K562 (cell line): ENCODE results near the gene CCDC117. TPM values are rescaled to one million over a fixed set of nuclear protein-coding genes. Genes with fewer than 3 reads are reported as not detected.

ENCODE experiments used
- CHD2 ChIP-seq: IDR thresholded peaks from 2 replicates; pipeline ENCODE4 v1.6.1; 2011; ENCODE audit warnings: low read depth, low read length
- DACH1 ChIP-seq: fragments of 450-650 bp; IDR thresholded peaks from 2 replicates; pipeline ENCODE4 v1.6.1; 2018; ENCODE audit not compliant: partially characterized antibody
- ERF ChIP-seq: fragments of 450-650 bp; formaldehyde crosslinking; IDR thresholded peaks from 2 replicates; pipeline ENCODE4 v1.4.0; 2020; ENCODE audit warnings: mild to moderate bottlenecking, mixed read lengths
- FOS ChIP-seq: IDR thresholded peaks from 3 replicates; pipeline ENCODE4 v1.6.1; 2011; ENCODE audit not compliant: insufficient read length; ENCODE audit errors: extremely low read depth
- MAFF ChIP-seq: IDR thresholded peaks from 2 replicates; pipeline ENCODE4 v1.6.1; 2012; ENCODE audit warnings: low read length, improper control_type of control experiment
- MITF ChIP-seq: IDR thresholded peaks from 2 replicates; pipeline ENCODE4 v1.6.1; 2014; ENCODE audit warnings: antibody characterized with exemption
- PHF8 ChIP-seq: fragments of 200-600 bp; sonication (generic); IDR thresholded peaks from 2 replicates; pipeline ENCODE4 v1.6.1; 2012; ENCODE audit warnings: mixed run types, mild to moderate bottlenecking, inconsistent platforms, low read length, moderate library complexity, borderline replicate concordance
- POLR2AphosphoS5 ChIP-seq: IDR thresholded peaks from 2 replicates; pipeline ENCODE4 v1.6.1; 2011; ENCODE audit warnings: mild to moderate bottlenecking, low read depth, low read length, moderate library complexity; ENCODE audit not compliant: control insufficient read depth, insufficient read depth
- RBM14 ChIP-seq: fragments of 200-400 bp; formaldehyde crosslinking; IDR thresholded peaks from 2 replicates; pipeline ENCODE4 v1.6.1; 2018; ENCODE audit warnings: low read depth, mild to moderate bottlenecking, low read length, moderate library complexity, borderline replicate concordance; ENCODE audit not compliant: insufficient read depth
- RBM15 ChIP-seq: fragments of 200-400 bp; formaldehyde crosslinking; IDR thresholded peaks from 2 replicates; pipeline ENCODE4 v1.6.1; 2018; ENCODE audit warnings: mild to moderate bottlenecking, low read length, moderate library complexity; ENCODE audit not compliant: insufficient read depth
- SMARCC2 ChIP-seq: fragments of 450-650 bp; IDR thresholded peaks from 2 replicates; pipeline ENCODE4 v1.6.1; 2017; ENCODE audit warnings: antibody characterized with exemption, moderate library complexity, mild to moderate bottlenecking, low read depth
- SRSF9 ChIP-seq: fragments of 200-400 bp; formaldehyde crosslinking; IDR thresholded peaks from 2 replicates; pipeline ENCODE4 v1.6.1; 2017; ENCODE audit warnings: low read depth, low read length, borderline replicate concordance
- TCF7 ChIP-seq: sonication (generic); IDR thresholded peaks from 2 replicates; pipeline ENCODE4 v1.6.1; 2016; ENCODE audit warnings: antibody characterized with exemption, borderline replicate concordance
- TEAD2 ChIP-seq: fragments of 450-650 bp; IDR thresholded peaks from 2 replicates; pipeline ENCODE4 v1.6.1; 2016; ENCODE audit warnings: missing genetic modification characterization, control low read depth, missing compliant biosample characterization
- ZBTB33 ChIP-seq: sonication (generic); formaldehyde crosslinking; IDR thresholded peaks from 2 replicates; pipeline ENCODE4 v1.8.1; 2023; ENCODE audit warnings: mild to moderate bottlenecking, missing genetic modification reagents
- ZC3H11A ChIP-seq: IDR thresholded peaks from 2 replicates; pipeline ENCODE4 v1.6.1; 2012; ENCODE audit warnings: low read depth, low read length, improper control_type of control experiment
- ZNF696 ChIP-seq: fragments of 250-450 bp; sonication (Bioruptor Pico); conservative IDR thresholded peaks from 2 replicates; pipeline ENCODE4 v1.4.0; 2020; ENCODE audit warnings: mild to moderate bottlenecking, moderate library complexity
- ZNF780A ChIP-seq: fragments of 250-450 bp; sonication (Bioruptor Pico); IDR thresholded peaks from 2 replicates; pipeline ENCODE4 v1.5.0; 2021; ENCODE audit warnings: mild to moderate bottlenecking
- polyA plus RNA-seq, 8 experiments: library from polyadenylated mRNA; depleted of rRNA in 4 of 8; stranded (reverse) in 5 of 8; unstranded in 3 of 8; fragments of >200 nt; fragmentation: Nextera tagmentation in 2 of 8; fragmentation: Illumina TruSeq in 1 of 8; extraction: Ambion mirVana in 2 of 8; extraction: Trizol in 1 of 8; gene quantifications; 2 replicates each; pipeline versions ENCODE4 v1.2.1 to v1.2.3, GENCODE V29; 2011 to 2014; ENCODE audit warnings: inconsistent platforms in 1 of 8, missing spikeins in 1 of 8
- total RNA-seq, 7 experiments: library from RNA; depleted of rRNA in 6 of 7; stranded (reverse); fragments of >200 nt in 6 of 7; fragmentation: Illumina TruSeq in 2 of 7; extraction: Trizol in 2 of 7; gene quantifications; 2 replicates each; pipeline versions ENCODE4 v1.2.1 to v1.2.3, GENCODE V29; 2011 to 2021; ENCODE audit warnings: low replicate concordance in 1 of 7
- TF ChIP-seq, protein P1 (sequence below): fragments of 250-450 bp; sonication (Bioruptor Pico); IDR thresholded peaks from 2 replicates; pipeline ENCODE4 v1.8.0; 2022; ENCODE audit warnings: inconsistent platforms, mild to moderate bottlenecking, moderate library complexity, borderline replicate concordance
- TF ChIP-seq, protein P2 (sequence below): fragments of 200-400 bp; formaldehyde crosslinking; IDR thresholded peaks from 2 replicates; pipeline ENCODE4 v1.6.1; 2017; ENCODE audit warnings: mild to moderate bottlenecking, low read depth, low read length, moderate library complexity

CCDC117 gene
- total and polyA plus RNA-seq, 9 of the 15 experiments (the other 6 are each of a cell fraction or from before 2014, with no cell fraction given), result 5.7 to 23.3 (median 15.8) TPM

GRCh38 chr22:28829358-28830181 is 57.1 kb downstream of the CCDC117 start (continued):
- TF ChIP-seq TCF7 (no peak), DACH1 (no peak), RBM14 (no peak), RBM15 (no peak), MITF (no peak), ZNF780A (CRISPR knock-in tag) (no peak), SRSF9 (no peak), FOS (no peak), MAFF (no peak), ZBTB33 (0 out of 2 replicates have a peak, but pooled peaks have one; percentile 14), ERF (no peak), PHF8 (no peak), ZNF696 (CRISPR knock-in tag) (no peak), POLR2AphosphoS5 (no peak), TEAD2 (tag) (no peak), ZC3H11A (no peak), SMARCC2 (no peak), CHD2 (no peak)
- TF ChIP-seq, protein P1, sequence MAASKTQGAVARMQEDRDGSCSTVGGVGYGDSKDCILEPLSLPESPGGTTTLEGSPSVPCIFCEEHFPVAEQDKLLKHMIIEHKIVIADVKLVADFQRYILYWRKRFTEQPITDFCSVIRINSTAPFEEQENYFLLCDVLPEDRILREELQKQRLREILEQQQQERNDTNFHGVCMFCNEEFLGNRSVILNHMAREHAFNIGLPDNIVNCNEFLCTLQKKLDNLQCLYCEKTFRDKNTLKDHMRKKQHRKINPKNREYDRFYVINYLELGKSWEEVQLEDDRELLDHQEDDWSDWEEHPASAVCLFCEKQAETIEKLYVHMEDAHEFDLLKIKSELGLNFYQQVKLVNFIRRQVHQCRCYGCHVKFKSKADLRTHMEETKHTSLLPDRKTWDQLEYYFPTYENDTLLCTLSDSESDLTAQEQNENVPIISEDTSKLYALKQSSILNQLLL (CRISPR knock-in tag), result no peak
- TF ChIP-seq, protein P2, sequence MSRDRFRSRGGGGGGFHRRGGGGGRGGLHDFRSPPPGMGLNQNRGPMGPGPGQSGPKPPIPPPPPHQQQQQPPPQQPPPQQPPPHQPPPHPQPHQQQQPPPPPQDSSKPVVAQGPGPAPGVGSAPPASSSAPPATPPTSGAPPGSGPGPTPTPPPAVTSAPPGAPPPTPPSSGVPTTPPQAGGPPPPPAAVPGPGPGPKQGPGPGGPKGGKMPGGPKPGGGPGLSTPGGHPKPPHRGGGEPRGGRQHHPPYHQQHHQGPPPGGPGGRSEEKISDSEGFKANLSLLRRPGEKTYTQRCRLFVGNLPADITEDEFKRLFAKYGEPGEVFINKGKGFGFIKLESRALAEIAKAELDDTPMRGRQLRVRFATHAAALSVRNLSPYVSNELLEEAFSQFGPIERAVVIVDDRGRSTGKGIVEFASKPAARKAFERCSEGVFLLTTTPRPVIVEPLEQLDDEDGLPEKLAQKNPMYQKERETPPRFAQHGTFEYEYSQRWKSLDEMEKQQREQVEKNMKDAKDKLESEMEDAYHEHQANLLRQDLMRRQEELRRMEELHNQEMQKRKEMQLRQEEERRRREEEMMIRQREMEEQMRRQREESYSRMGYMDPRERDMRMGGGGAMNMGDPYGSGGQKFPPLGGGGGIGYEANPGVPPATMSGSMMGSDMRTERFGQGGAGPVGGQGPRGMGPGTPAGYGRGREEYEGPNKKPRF, result no peak
